GM18867 (cell line): Measurements from ENCODE around the gene ZCCHC7.

Experiments used
- ATAC-seq: cut with Tn5 transposase; IDR thresholded peaks from one replicate; pipeline ENCODE4 v1.9.1; 2021; ENCODE audit warnings: mild to moderate bottlenecking, moderate library complexity; ENCODE audit not compliant: unreplicated experiment

Gene ZCCHC7

GRCh38 chr9:37243588-37244345 lies 123.4 kb downstream of the ZCCHC7 start:
- no peak for ATAC-seq

GRCh38 chr9:37246826-37247225 lies 126.5 kb downstream of the ZCCHC7 start:
- no peak for ATAC-seq

GRCh38 chr9:37248651-37249163 lies 128.3 kb downstream of the ZCCHC7 start:
- ATAC-seq = no peak

- no peak for ATAC-seq
These were observed 131.1 kb downstream of the ZCCHC7 start for GRCh38 chr9:37251452-37251851.

GRCh38 chr9:37253377-37253937 lies 133.1 kb downstream of the ZCCHC7 start:
- ATAC-seq = no peak

GRCh38 chr9:37255187-37255586 lies 134.8 kb downstream of the ZCCHC7 start:
- no peak for ATAC-seq

GRCh38 chr9:37255944-37256862 lies 135.8 kb downstream of the ZCCHC7 start:
- no peak for ATAC-seq

- ATAC-seq = no peak
These were observed 139.6 kb downstream of the ZCCHC7 start for GRCh38 chr9:37259951-37260350.

- no peak for ATAC-seq
These were observed 142.0 kb downstream of the ZCCHC7 start for GRCh38 chr9:37262410-37262809.

GRCh38 chr9:37264539-37264938 lies 144.2 kb downstream of the ZCCHC7 start:
- ATAC-seq = no peak

GRCh38 chr9:37266630-37267029 lies 146.3 kb downstream of the ZCCHC7 start:
- no peak for ATAC-seq

- ATAC-seq = no peak
These were observed 148.8 kb downstream of the ZCCHC7 start for GRCh38 chr9:37269221-37269620.

- no peak for ATAC-seq
These were observed 151.3 kb downstream of the ZCCHC7 start for GRCh38 chr9:37271679-37272078.

GRCh38 chr9:37273595-37273994 lies 153.2 kb downstream of the ZCCHC7 start:
- ATAC-seq = no peak

- ATAC-seq = no peak
These were observed 161.2 kb downstream of the ZCCHC7 start for GRCh38 chr9:37281541-37281940.

- no peak for ATAC-seq
These were observed 163.5 kb downstream of the ZCCHC7 start for GRCh38 chr9:37283730-37284325.

- no peak for ATAC-seq
These were observed 164.3 kb downstream of the ZCCHC7 start for GRCh38 chr9:37284636-37285035.

GRCh38 chr9:37286530-37287175 lies 166.3 kb downstream of the ZCCHC7 start:
- ATAC-seq = no peak

GRCh38 chr9:37287317-37287716 lies 166.9 kb downstream of the ZCCHC7 start:
- no peak for ATAC-seq

- ATAC-seq = no peak
These were observed 169.3 kb downstream of the ZCCHC7 start for GRCh38 chr9:37289631-37290030.
